HepG2 (cell line): Measurements from ENCODE around the gene ADAM22. TPM values are rescaled to one million over a fixed set of nuclear protein-coding genes. Genes with fewer than 3 reads are reported as not detected.

Experiments used
- HNF4A ChIP-seq: sonication (generic); formaldehyde crosslinking; IDR thresholded peaks from 2 replicates; pipeline ENCODE4 v1.4.0; 2020; ENCODE audit warnings: missing genetic modification reagents
- HNRNPK ChIP-seq: fragments of 200-400 bp; formaldehyde crosslinking; IDR thresholded peaks from 2 replicates; pipeline ENCODE4 v1.6.1; 2018; ENCODE audit warnings: low read length, low read depth, moderate library complexity, mild to moderate bottlenecking; ENCODE audit not compliant: poor library complexity, severe bottlenecking
- IRF9 ChIP-seq: sonication (generic); formaldehyde crosslinking; IDR thresholded peaks from 2 replicates; pipeline ENCODE4 v1.8.0; 2022; ENCODE audit warnings: missing genetic modification reagents, mild to moderate bottlenecking, borderline replicate concordance
- MXD1 ChIP-seq: sonication (generic); formaldehyde crosslinking; IDR thresholded peaks from 2 replicates; pipeline ENCODE4 v1.4.0; 2020; ENCODE audit warnings: mild to moderate bottlenecking, missing genetic modification reagents
- MXI1 ChIP-seq: IDR thresholded peaks from 3 replicates; pipeline ENCODE4 v1.6.1; 2012; ENCODE audit warnings: low read depth, low read length, inconsistent platforms, borderline replicate concordance
- NR2C2 ChIP-seq: sonication (generic); formaldehyde crosslinking; IDR thresholded peaks from 2 replicates; pipeline ENCODE4 v1.4.0; 2020; ENCODE audit warnings: missing genetic modification reagents, mild to moderate bottlenecking, moderate library complexity, borderline replicate concordance
- PLRG1 ChIP-seq: fragments of 450-650 bp; conservative IDR thresholded peaks from 2 replicates; pipeline ENCODE4 v1.6.1; 2016
- SOX6 ChIP-seq, 2 experiments: fragments of 450-650 bp in 1 of 2; sonication (generic) in 1 of 2; formaldehyde crosslinking in 1 of 2; IDR thresholded peaks; 2 replicates each; pipeline versions ENCODE4 v1.4.0 to v1.6.1; 2017 to 2020; ENCODE audit warnings: antibody characterized with exemption in 1 of 2, mild to moderate bottlenecking in 1 of 2, missing genetic modification reagents in 1 of 2
- TGIF2 ChIP-seq: IDR thresholded peaks from 2 replicates; pipeline ENCODE4 v1.6.1; 2016; ENCODE audit warnings: control low read depth, missing compliant biosample characterization
- TIGD3 ChIP-seq: sonication (generic); formaldehyde crosslinking; IDR thresholded peaks from 2 replicates; pipeline ENCODE4 v1.5.1; 2020; ENCODE audit warnings: mild to moderate bottlenecking, missing genetic modification reagents, borderline replicate concordance
- TRAFD1 ChIP-seq: sonication (generic); formaldehyde crosslinking; IDR thresholded peaks from 2 replicates; pipeline ENCODE4 v1.5.1; 2020; ENCODE audit warnings: missing genetic modification reagents, mild to moderate bottlenecking, borderline replicate concordance
- ZC3H4 ChIP-seq: sonication (generic); formaldehyde crosslinking; IDR thresholded peaks from 2 replicates; pipeline ENCODE4 v1.4.0; 2020; ENCODE audit warnings: missing genetic modification reagents, borderline replicate concordance
- ZMYM2 ChIP-seq: sonication (generic); formaldehyde crosslinking; IDR thresholded peaks from 2 replicates; pipeline ENCODE4 v1.8.0; 2022; ENCODE audit warnings: mild to moderate bottlenecking, missing genetic modification reagents
- ZNF235 ChIP-seq: sonication (generic); formaldehyde crosslinking; IDR thresholded peaks from 2 replicates; pipeline ENCODE4 v1.8.1; 2023; ENCODE audit warnings: mild to moderate bottlenecking, missing genetic modification reagents, borderline replicate concordance
- ZNF343 ChIP-seq: sonication (generic); formaldehyde crosslinking; IDR thresholded peaks from 2 replicates; pipeline ENCODE4 v1.4.0; 2020; ENCODE audit warnings: mild to moderate bottlenecking, missing genetic modification reagents
- ZNF557 ChIP-seq: sonication (generic); formaldehyde crosslinking; IDR thresholded peaks from 2 replicates; pipeline ENCODE4 v1.4.0; 2020; ENCODE audit warnings: missing genetic modification reagents
- ZNF570 ChIP-seq: sonication (generic); formaldehyde crosslinking; IDR thresholded peaks from 2 replicates; pipeline ENCODE4 v1.4.0; 2020; ENCODE audit warnings: mild to moderate bottlenecking, missing genetic modification reagents, borderline replicate concordance
- polyA plus RNA-seq, 8 experiments: library from polyadenylated mRNA; depleted of rRNA in 3 of 8; stranded (reverse) in 7 of 8; unstranded in 1 of 8; fragments of >200 nt; fragmentation: Illumina TruSeq in 4 of 8; extraction: Trizol in 4 of 8; gene quantifications; 2 replicates each; pipeline versions ENCODE4 v1.2.1 to v1.2.3, GENCODE V29; 2011 to 2016; ENCODE audit warnings: low read depth in 4 of 8, missing spikeins in 1 of 8, mixed read lengths in 1 of 8; ENCODE audit not compliant: insufficient read depth in 1 of 8
- total RNA-seq, 5 experiments: library from RNA; depleted of rRNA; stranded (reverse); fragments of >200 nt; fragmentation: Illumina TruSeq; extraction: Trizol; gene quantifications; 2 replicates each; pipeline ENCODE4 v1.2.3, GENCODE V29; 2016; ENCODE audit warnings: low read depth in 1 of 5
- TF ChIP-seq, protein P1 (sequence below): sonication (generic); formaldehyde crosslinking; IDR thresholded peaks from 2 replicates; pipeline ENCODE4 v1.8.0; 2022; ENCODE audit warnings: mild to moderate bottlenecking, missing genetic modification reagents, moderate library complexity
- TF ChIP-seq, protein P2 (sequence below): sonication (generic); formaldehyde crosslinking; IDR thresholded peaks from 2 replicates; pipeline ENCODE4 v1.4.0; 2020; ENCODE audit warnings: low read depth, mild to moderate bottlenecking, missing genetic modification reagents
- TF ChIP-seq, protein P3 (sequence below): sonication (generic); formaldehyde crosslinking; IDR thresholded peaks from 2 replicates; pipeline ENCODE4 v1.4.0; 2020; ENCODE audit warnings: missing genetic modification reagents

Gene ADAM22
- total and polyA plus RNA-seq, 2 of the 13 experiments (the other 11 are each of a cell fraction or from before 2014, with no cell fraction given), result 1.9 to 6.7 TPM

GRCh38 chr7:88105231-88105630 lies 171.2 kb downstream of the ADAM22 start (continued):
- TF ChIP-seq TRAFD1 (CRISPR knock-in tag) (no peak), ZC3H4 (CRISPR knock-in tag) (no peak), ZMYM2 (CRISPR knock-in tag) (no peak), HNF4A (CRISPR knock-in tag) (peak; percentile 74), ZNF235 (CRISPR knock-in tag) (no peak), NR2C2 (peak; percentile 37; the same call in 1 of the 2 replicates), HNRNPK (no peak), ZNF570 (CRISPR knock-in tag) (no peak), SOX6 (IDR thresholded peaks at IDR 0.05) (no peak), SOX6 (CRISPR knock-in tag; IDR thresholded peaks at IDR 0.05) (peak; percentile 30; the same call in 1 of the 2 replicates), ZNF343 (CRISPR knock-in tag) (no peak), PLRG1 (no peak), ZNF557 (CRISPR knock-in tag) (no peak), IRF9 (no peak), TGIF2 (CRISPR knock-in tag) (no peak), MXI1 (no peak), TIGD3 (CRISPR knock-in tag) (no peak), MXD1 (CRISPR knock-in tag) (no peak)
- TF ChIP-seq, protein P1, sequence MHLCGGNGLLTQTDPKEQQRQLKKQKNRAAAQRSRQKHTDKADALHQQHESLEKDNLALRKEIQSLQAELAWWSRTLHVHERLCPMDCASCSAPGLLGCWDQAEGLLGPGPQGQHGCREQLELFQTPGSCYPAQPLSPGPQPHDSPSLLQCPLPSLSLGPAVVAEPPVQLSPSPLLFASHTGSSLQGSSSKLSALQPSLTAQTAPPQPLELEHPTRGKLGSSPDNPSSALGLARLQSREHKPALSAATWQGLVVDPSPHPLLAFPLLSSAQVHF (CRISPR knock-in tag), result no peak
- TF ChIP-seq, protein P2, sequence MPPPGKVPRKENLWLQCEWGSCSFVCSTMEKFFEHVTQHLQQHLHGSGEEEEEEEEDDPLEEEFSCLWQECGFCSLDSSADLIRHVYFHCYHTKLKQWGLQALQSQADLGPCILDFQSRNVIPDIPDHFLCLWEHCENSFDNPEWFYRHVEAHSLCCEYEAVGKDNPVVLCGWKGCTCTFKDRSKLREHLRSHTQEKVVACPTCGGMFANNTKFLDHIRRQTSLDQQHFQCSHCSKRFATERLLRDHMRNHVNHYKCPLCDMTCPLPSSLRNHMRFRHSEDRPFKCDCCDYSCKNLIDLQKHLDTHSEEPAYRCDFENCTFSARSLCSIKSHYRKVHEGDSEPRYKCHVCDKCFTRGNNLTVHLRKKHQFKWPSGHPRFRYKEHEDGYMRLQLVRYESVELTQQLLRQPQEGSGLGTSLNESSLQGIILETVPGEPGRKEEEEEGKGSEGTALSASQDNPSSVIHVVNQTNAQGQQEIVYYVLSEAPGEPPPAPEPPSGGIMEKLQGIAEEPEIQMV (CRISPR knock-in tag), result no peak
- TF ChIP-seq, protein P3, sequence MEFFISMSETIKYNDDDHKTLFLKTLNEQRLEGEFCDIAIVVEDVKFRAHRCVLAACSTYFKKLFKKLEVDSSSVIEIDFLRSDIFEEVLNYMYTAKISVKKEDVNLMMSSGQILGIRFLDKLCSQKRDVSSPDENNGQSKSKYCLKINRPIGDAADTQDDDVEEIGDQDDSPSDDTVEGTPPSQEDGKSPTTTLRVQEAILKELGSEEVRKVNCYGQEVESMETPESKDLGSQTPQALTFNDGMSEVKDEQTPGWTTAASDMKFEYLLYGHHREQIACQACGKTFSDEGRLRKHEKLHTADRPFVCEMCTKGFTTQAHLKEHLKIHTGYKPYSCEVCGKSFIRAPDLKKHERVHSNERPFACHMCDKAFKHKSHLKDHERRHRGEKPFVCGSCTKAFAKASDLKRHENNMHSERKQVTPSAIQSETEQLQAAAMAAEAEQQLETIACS, result no peak
